Glutamatergic neuron (in vitro differentiated cells): ENCODE measurements around the gene RAB7B. TPM values are rescaled to one million over a fixed set of nuclear protein-coding genes. Genes with fewer than 3 reads are reported as not detected.

ENCODE experiments used
- DNase-seq: peaks from one replicate; pipeline ENCODE4 v3.0.0; 2022
- H3K27ac Mint-ChIP-seq: one replicate; pipeline ENCODE4 v1.8.0; 2020; ENCODE audit warnings: mild to moderate bottlenecking, mixed read lengths, inconsistent platforms; ENCODE audit not compliant: unreplicated experiment
- H3K27me3 Mint-ChIP-seq: one replicate; pipeline ENCODE4 v1.8.0; 2020; ENCODE audit warnings: mild to moderate bottlenecking, moderate library complexity, mixed read lengths, inconsistent platforms; ENCODE audit not compliant: unreplicated experiment
- H3K36me3 Mint-ChIP-seq: one replicate; pipeline ENCODE4 v1.8.0; 2020; ENCODE audit warnings: mild to moderate bottlenecking, mixed read lengths, inconsistent platforms; ENCODE audit not compliant: unreplicated experiment
- H3K4me1 Mint-ChIP-seq: one replicate; pipeline ENCODE4 v1.8.0; 2020; ENCODE audit warnings: mild to moderate bottlenecking, low read depth, mixed read lengths, inconsistent platforms; ENCODE audit not compliant: unreplicated experiment
- H3K4me3 Mint-ChIP-seq: one replicate; pipeline ENCODE4 v1.8.0; 2020; ENCODE audit warnings: mild to moderate bottlenecking, mixed read lengths, inconsistent platforms; ENCODE audit not compliant: unreplicated experiment
- H3K9me3 Mint-ChIP-seq: one replicate; pipeline ENCODE4 v1.8.0; 2020; ENCODE audit warnings: mild to moderate bottlenecking, moderate library complexity, mixed read lengths, inconsistent platforms; ENCODE audit not compliant: unreplicated experiment
- total RNA-seq: library from RNA; stranded (reverse); fragmentation: NEBNext Ultra II Directional; extraction: Animal tissue kit (Norgen Biotek cat#: 25700); gene quantifications from one replicate; pipeline ENCODE4 v1.2.1, GENCODE V29; 2021; ENCODE audit not compliant: unreplicated experiment
- TF ChIP-seq, protein P1 (sequence below): fragments of 200-600 bp; sonication (generic); IDR thresholded peaks from one replicate; pipeline ENCODE4 v1.5.0; 2021; ENCODE audit not compliant: partially characterized antibody, unreplicated experiment

RAB7B gene
- total RNA-seq, 1 donor from 2014 or later, result not detected

DNA sequence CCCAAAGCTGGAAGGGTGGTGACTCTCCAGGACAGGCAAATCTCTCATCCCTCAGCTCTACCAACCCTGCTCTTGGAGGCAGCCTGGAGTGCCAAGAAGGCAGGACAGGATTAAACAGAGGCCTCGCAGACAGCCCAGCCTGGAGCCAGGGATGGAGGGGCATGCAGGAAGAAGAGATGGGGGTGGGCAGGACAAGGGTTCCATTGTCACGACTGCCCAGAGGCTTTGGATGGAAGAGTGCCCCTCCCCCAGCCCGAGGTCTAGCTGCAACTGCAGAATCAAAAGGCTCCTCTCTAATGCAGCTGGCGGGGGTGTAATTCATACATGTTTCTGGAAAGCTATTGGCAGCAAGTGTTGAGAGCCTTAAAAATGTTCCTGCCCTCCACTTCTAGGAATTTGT lies 8.8 kb downstream of the RAB7B start:
- no peak overlapping the region for H3K27ac Mint-ChIP-seq
- H3K9me3 Mint-ChIP-seq, result peaks cover 1% of the 10 kb centered on the region
- DNase-seq, result no peak
- peaks cover 4% of the 10 kb centered on the region for H3K36me3 Mint-ChIP-seq
- no peaks in the 10 kb centered on the region for H3K4me1 Mint-ChIP-seq
- TF ChIP-seq, protein P1, sequence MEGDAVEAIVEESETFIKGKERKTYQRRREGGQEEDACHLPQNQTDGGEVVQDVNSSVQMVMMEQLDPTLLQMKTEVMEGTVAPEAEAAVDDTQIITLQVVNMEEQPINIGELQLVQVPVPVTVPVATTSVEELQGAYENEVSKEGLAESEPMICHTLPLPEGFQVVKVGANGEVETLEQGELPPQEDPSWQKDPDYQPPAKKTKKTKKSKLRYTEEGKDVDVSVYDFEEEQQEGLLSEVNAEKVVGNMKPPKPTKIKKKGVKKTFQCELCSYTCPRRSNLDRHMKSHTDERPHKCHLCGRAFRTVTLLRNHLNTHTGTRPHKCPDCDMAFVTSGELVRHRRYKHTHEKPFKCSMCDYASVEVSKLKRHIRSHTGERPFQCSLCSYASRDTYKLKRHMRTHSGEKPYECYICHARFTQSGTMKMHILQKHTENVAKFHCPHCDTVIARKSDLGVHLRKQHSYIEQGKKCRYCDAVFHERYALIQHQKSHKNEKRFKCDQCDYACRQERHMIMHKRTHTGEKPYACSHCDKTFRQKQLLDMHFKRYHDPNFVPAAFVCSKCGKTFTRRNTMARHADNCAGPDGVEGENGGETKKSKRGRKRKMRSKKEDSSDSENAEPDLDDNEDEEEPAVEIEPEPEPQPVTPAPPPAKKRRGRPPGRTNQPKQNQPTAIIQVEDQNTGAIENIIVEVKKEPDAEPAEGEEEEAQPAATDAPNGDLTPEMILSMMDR, result no peak
- H3K4me3 Mint-ChIP-seq, result no peak overlapping the region
- no peaks in the 10 kb centered on the region for H3K27me3 Mint-ChIP-seq

DNA sequence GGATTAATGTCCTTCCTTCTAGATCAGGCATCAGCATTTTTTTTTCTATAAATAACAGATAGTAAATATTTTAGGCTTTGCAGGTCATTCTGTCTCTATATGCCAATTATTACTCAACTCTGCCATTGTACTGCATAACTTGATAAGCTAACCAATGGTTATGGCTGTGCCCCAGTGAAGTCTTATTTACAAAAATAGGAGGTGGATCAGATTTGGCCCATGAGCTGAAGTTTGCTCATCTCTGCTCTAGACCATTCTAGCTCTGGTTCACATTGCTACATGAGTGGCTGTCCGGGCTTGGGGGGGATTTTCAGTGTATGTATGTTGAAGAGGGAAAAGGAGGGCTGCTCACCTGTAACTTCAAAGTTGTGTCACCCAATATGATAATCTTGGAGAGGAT lies 10.1 kb downstream of the RAB7B start:
- Mint-ChIP-seq H3K36me3 (no peaks in the 10 kb centered on the region), H3K9me3 (peaks cover 1% of the 10 kb centered on the region), H3K27me3 (no peaks in the 10 kb centered on the region), H3K4me1 (no peaks in the 10 kb centered on the region), H3K4me3 (no peak overlapping the region), H3K27ac (no peak overlapping the region)
- TF ChIP-seq, protein P1, result no peak
- no peak for DNase-seq

DNA sequence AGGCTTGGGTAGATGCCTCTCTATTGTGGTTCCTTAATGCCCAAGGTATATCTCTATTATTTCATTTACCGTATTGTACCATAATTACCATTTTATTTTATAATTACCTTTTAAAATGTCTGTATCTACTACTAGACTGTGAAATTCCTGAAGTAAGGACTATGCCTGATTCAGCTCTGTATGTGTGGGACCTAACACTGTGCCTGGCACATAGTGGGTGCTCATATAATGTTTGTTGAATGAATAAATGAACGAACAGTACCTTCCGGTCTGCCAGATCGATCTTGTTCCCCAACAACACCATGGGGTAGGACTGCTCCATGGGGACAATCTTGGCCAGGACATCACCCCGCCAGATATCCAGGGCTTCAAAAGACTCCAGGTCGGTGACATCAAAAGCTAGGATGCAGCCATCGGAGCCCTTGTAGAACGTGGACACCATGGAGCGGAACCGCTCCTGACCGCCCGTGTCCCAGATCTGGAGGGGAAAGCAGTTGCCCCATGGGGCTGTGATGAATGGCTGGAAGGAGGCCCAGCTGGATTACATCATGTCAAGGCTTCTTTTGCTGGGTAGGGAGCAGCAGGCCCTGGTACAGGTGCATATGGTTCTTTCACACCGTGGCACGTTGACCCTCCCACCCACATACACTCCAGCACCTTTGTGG lies 10.8 kb downstream of the RAB7B start:
- DNase-seq, result no peak
- H3K4me3 Mint-ChIP-seq, result no peak overlapping the region
- H3K27ac Mint-ChIP-seq, result no peak overlapping the region
- no peaks in the 10 kb centered on the region for H3K4me1 Mint-ChIP-seq
- no peaks in the 10 kb centered on the region for H3K27me3 Mint-ChIP-seq
- peaks cover 1% of the 10 kb centered on the region for H3K9me3 Mint-ChIP-seq
- TF ChIP-seq, protein P1, result no peak
- no peaks in the 10 kb centered on the region for H3K36me3 Mint-ChIP-seq

DNA sequence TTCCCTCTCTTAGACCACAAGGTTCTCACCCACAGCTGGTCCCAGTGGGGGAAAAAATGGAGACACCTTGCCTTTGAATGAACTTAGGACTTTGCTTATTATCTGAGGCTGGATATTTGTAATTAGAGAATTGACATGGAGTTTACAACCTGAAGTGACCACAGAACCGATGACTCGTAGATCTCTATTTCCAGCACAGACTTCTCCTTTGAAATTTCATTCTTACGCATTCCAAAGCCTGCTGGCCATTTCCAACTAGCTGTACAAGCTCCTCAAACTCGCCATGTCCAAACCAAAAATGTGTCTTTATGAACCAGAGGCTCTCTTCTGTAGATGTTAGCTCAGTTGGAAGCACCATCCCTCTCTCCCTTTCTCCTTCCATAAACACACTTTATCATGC lies 12.0 kb downstream of the RAB7B start:
- no peaks in the 10 kb centered on the region for H3K36me3 Mint-ChIP-seq
- H3K27ac Mint-ChIP-seq, result no peak overlapping the region
- H3K4me1 Mint-ChIP-seq, result no peaks in the 10 kb centered on the region
- TF ChIP-seq, protein P1, result no peak
- no peak overlapping the region for H3K4me3 Mint-ChIP-seq
- peaks cover 1% of the 10 kb centered on the region for H3K9me3 Mint-ChIP-seq
- no peaks in the 10 kb centered on the region for H3K27me3 Mint-ChIP-seq
- no peak for DNase-seq

DNA sequence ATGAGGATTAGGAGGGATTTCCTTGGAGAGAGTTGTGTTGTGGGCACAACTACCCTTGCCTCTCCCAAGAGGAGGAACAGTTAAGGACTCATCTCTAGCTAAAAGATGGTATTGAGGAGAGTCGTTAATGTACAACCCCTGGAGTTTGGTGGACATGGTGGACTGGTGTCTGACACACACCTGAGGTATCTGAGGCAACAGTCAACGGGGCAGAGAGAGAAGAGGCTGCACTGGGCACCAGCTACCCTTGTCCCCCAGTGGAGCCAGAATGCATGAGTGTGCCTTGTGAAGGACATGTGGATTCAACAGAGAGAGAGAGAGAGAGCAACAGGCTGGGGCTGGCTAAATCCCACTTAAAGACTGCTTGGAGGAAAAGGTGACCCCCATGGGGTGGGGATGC lies 13.0 kb downstream of the RAB7B start:
- H3K27me3 Mint-ChIP-seq, result no peaks in the 10 kb centered on the region
- H3K4me1 Mint-ChIP-seq, result no peaks in the 10 kb centered on the region
- H3K4me3 Mint-ChIP-seq, result no peak overlapping the region
- peaks cover 1% of the 10 kb centered on the region for H3K9me3 Mint-ChIP-seq
- no peak for DNase-seq
- TF ChIP-seq, protein P1, result no peak
- no peaks in the 10 kb centered on the region for H3K36me3 Mint-ChIP-seq
- H3K27ac Mint-ChIP-seq, result no peak overlapping the region
